Immature natural killer cell (primary cell): ENCODE results near the gene LSS. TPM values are rescaled to one million over a fixed set of nuclear protein-coding genes. Genes with fewer than 3 reads are reported as not detected.

ENCODE experiments used
- DNase-seq, 3 donors: peaks; one replicate each; pipeline ENCODE4 v3.0.0; 2022; ENCODE audit warnings: mixed read lengths in 1 of 3
- H3K27ac Mint-ChIP-seq, 6 donors: one replicate each; pipeline ENCODE4 v1.8.0; 2020; ENCODE audit warnings: mixed read lengths in 6 of 6, mild to moderate bottlenecking in 5 of 6, inconsistent platforms in 4 of 6, moderate library complexity in 3 of 6
- H3K27me3 Mint-ChIP-seq, 3 donors: one replicate each; pipeline ENCODE4 v1.8.0; 2020 to 2021; ENCODE audit warnings: low read depth in 3 of 3, mild to moderate bottlenecking in 3 of 3, mixed read lengths in 3 of 3, moderate library complexity in 3 of 3, inconsistent platforms in 1 of 3
- H3K36me3 Mint-ChIP-seq, 3 donors: one replicate each; pipeline ENCODE4 v1.8.0; 2020; ENCODE audit warnings: mixed read lengths in 3 of 3, inconsistent platforms in 2 of 3, mild to moderate bottlenecking in 2 of 3
- H3K4me1 Mint-ChIP-seq, 2 donors: one replicate each; pipeline ENCODE4 v1.8.0; 2020; ENCODE audit warnings: inconsistent platforms in 2 of 2, mild to moderate bottlenecking in 2 of 2, mixed read lengths in 2 of 2, moderate library complexity in 1 of 2
- H3K4me3 Mint-ChIP-seq, 5 donors: one replicate each; pipeline ENCODE4 v1.8.0; 2020; ENCODE audit warnings: mild to moderate bottlenecking in 5 of 5, mixed read lengths in 5 of 5, inconsistent platforms in 3 of 5, moderate library complexity in 3 of 5
- H3K9me3 Mint-ChIP-seq, 6 donors: one replicate each; pipeline ENCODE4 v1.8.0; 2020; ENCODE audit warnings: mild to moderate bottlenecking in 6 of 6, mixed read lengths in 6 of 6, inconsistent platforms in 4 of 6, moderate library complexity in 3 of 6
- polyA plus RNA-seq, 3 donors: library from polyadenylated mRNA; unstranded; fragments of 300-500 nt; fragmentation: Illumina TruSeq; gene quantifications; one replicate each; pipeline ENCODE4 v1.2.3, GENCODE V29; 2021

Gene LSS
- polyA plus RNA-seq, 3 donors from 2014 or later: 11.3 to 26.2 (median 13.9) TPM

DNA sequence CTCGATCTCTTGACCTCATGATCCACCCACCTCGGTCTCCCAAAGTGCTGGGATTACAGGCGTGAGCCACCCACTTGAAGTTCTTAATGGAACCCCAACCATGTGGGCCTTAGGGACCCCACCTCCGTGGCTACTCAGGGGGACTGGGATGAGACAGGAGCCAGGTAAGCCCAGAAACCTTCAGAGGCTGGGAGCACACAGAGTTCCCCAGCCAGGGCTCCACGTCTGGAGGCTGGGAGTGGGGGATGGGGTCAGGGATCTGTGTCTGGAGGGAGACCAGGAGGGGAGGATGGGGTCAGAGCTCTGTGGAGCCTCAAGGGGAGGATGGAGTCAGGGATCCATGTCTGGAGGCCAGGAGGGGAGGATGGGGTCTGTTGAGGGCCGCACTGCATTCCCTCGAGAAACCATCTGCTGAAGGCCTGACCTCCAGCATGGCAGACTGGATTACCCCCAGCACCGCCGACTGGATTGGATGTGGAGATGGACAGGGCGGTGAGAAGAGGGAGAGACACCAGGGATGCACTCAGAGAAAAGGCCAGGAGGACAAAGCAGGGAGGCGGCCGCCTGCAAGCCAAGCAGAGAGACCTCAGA, 71.1 kb downstream of the LSS start:
- no peak overlapping the region for H3K4me3 Mint-ChIP-seq
- DNase-seq: no peak
- H3K36me3 Mint-ChIP-seq: no peaks in the 10 kb centered on the region
- no peaks in the 10 kb centered on the region for H3K9me3 Mint-ChIP-seq
- no peaks in the 10 kb centered on the region for H3K4me1 Mint-ChIP-seq
- peaks cover 2 to 27% (median 3%) of the 10 kb centered on the region in 3 donors for H3K27me3 Mint-ChIP-seq
- H3K27ac Mint-ChIP-seq: no peak overlapping the region

DNA sequence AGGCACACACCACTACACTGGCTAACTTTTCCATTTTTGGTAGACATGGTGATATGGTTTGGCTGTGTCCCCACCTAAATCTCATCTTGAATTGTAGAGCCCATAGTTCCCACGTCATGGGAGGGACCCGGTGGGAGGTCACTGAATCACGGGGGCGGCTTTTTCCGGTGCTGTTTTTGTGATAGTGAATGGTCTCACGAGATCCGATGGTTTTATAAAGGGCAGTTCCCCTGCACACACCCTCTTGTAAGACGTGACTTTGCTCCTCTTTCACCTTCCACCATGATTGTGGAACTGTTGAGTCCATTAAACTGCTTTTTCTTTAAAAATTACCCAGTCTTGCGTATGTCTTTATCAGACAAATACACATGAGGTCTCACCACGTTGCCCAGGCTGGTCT, 71.9 kb downstream of the LSS start:
- Mint-ChIP-seq H3K27me3 (peaks cover 2 to 24% (median 3%) of the 10 kb centered on the region in 3 donors), H3K27ac (peak overlapping the region in 1 of 6 donors; percentile 34), H3K4me3 (no peak overlapping the region), H3K36me3 (no peaks in the 10 kb centered on the region), H3K9me3 (no peaks in the 10 kb centered on the region), H3K4me1 (no peaks in the 10 kb centered on the region)
- DNase-seq: no peak

DNA sequence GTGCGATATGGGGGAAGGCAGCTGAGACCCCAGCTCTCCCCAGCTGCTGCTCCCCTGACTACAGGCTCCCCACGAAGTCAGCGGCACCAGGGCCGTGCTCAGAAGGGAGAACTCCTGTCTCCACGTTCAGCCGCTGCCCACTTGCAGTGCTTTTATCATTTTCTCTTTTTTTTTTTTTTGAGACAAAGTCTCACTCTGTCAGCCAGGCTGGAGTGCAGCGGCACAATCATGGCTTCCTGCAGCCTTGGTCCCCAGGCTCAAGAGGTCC, 72.3 kb downstream of the LSS start:
- Mint-ChIP-seq H3K36me3 (no peaks in the 10 kb centered on the region), H3K4me1 (no peaks in the 10 kb centered on the region), H3K27ac (no peak overlapping the region), H3K27me3 (peaks cover 2 to 23% (median 3%) of the 10 kb centered on the region in 3 donors), H3K9me3 (no peaks in the 10 kb centered on the region), H3K4me3 (no peak overlapping the region)
- DNase-seq: no peak

DNA sequence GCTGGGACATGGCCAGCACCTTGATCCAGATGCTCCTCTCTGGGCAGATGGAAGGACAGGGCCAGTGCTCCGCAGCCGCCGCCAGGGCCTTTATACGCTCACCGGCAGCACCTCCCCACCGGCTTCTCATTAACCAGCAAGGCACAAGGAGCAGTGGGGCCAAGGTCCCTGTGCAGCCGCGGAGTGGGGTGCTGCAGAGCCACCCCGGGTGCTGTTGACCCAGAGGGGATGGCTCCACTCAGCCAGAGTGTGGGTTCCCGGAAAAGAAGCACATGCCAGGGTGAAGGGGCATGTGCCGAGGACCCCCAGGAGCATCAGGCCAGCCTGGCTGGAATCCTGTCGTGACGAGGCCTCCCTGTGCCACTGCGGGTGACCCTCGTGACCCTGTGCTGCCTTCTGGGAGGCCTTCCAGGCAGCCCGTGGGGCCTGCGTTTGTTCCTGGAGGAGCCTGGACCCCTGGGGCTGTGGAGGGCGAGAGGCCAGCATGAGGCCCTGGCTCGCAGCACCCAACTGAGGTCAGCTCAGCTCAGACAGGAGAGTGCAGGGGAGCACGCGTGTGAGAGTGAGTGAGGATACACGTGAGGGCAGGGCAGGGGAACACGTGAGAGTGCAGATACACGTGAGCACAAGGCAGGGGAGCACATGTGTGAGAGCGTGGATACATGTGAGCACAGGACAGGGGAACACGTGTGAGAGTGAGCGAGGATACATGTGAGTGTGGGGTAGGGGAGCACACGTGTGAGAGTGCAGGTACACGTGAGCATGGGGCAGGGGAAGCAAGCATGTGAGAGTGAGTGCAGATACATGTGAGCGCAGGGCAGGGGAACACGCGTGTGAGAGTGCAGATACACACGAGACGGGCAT, 72.8 kb downstream of the LSS start, which contains the start of gene FTCD:
Gene FTCD, minus strand, starts transcription at position 66 of the 864 bp plus-strand sequence. Its CDS starts 56 bp downstream, at position 10.
- Mint-ChIP-seq H3K9me3 (no peaks in the 10 kb centered on the region), H3K27me3 (peaks cover 2 to 21% (median 2%) of the 10 kb centered on the region in 3 donors), H3K36me3 (no peaks in the 10 kb centered on the region), H3K4me1 (no peaks in the 10 kb centered on the region), H3K27ac (no peak within 1 kb of the TSS), H3K4me3 (no peak within 1 kb of the TSS)
- DNase-seq: no peak

DNA sequence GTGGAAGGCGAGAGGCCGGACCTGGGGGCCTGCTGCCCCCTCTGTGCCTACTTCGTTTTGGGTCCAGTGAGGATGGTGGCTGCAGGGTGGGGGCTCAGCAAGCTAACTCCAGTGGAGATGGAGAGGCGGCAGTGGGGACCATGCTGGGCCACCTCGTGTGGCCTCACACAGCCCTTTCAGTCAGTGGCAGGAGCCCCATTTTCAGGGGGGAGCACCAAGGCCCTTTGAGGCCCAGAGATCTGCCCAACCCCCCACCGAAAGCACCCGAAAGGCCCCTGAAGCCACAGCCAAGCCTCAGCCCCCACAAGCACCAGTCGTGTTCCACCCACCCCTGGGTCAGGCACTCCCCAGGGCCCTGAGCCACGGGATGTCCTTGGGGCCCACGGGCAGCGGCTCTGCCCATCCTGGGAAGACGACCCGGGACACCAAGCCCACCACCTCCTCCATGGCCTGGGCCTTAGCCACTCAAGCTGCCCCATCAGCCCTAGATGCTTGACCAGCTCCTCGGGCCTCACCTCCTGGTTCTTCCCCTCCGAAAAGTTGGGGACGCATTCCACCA, 73.5 kb downstream of the LSS start:
- Mint-ChIP-seq H3K36me3 (no peaks in the 10 kb centered on the region), H3K9me3 (no peaks in the 10 kb centered on the region), H3K27ac (no peak overlapping the region), H3K27me3 (peaks cover 2 to 14% (median 4%) of the 10 kb centered on the region in 3 donors), H3K4me1 (no peaks in the 10 kb centered on the region), H3K4me3 (no peak overlapping the region)
- DNase-seq: no peak

DNA sequence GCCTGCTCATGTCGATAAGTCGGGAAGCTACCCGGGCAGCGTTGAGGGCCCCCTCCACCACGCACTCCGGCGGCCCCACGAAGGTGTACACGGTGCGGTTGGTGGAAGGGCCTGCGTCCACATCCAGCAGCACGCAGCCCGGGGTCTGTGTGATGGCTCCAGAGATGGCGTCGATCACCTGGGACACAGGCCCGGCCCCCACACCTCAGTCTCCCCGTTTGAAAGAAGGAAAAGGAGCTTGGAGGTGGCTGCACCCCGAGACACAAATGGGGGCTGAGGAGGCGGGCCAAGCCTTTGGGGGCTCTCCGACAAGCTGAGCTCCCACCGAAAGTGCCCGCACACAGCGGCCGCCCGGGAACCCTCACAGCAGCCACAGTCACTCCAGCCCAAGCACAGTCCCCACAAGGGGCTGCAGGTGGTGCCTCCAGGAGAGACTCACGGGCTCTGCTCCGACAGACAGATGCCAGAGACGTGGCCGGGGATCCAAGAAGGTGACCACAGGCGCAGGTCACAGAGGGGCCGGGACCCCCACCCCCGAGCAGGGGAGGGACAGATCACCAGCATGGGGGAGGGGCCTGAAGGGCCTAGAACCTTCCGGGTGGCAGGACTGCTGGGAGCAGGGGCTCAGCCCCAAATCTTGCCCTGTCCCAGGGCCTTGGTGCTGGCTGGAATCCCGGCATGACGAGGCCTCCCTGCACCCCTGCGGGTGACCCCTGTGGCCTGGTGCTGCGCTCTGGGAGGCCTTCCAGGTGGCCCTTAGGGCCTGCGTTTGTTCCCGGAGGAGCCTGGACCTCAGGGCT, 74.2 kb downstream of the LSS start:
- no peak for DNase-seq
- no peaks in the 10 kb centered on the region for H3K36me3 Mint-ChIP-seq
- H3K27ac Mint-ChIP-seq: no peak overlapping the region
- no peaks in the 10 kb centered on the region for H3K9me3 Mint-ChIP-seq
- H3K4me3 Mint-ChIP-seq: no peak overlapping the region
- H3K27me3 Mint-ChIP-seq: peaks cover 2 to 8% (median 4%) of the 10 kb centered on the region in 3 donors
- H3K4me1 Mint-ChIP-seq: no peaks in the 10 kb centered on the region

DNA sequence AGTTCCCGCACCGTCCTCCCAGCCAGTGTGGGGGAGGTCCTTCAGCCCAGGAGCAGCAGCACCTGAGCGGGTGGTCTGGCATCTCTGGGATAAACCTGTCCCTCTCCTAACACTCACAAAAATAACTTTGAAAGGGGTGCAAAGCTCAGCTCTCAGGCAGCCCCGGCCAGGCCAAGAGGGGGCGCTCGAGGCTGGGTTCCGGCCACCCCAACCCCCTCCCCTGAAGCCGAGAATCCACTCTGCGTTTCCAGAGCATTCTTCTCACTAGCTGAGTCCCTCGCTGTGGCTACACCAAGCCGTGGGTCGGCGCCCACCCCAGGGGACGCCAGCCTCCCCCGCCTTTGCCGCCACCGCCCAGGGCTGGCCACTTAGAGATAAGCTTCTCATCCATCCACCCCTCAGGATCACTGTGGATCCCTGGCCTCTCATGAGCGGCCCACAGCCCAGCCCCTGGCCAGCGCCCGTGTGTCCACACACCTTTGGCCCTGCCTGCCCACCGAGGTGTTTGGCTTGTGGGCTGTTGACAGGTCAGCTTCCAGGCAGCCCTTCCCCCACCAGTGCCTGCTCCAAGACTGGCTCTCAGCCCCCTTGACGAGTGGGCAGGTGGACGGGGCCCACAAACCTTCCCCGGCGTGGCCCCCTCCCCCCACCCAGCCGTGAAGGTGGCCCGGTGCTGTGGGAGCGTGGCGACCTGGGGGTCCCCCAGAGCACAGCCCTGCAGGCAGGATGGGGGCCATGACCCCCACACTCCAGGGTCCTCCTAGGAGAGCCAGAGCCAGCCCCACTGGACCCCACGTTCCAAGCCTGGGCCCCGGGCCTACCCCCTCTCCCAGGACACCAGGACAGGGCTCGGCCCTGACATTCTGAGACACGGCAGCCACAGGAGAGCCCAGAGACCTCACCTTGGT, 75.1 kb downstream of the LSS start:
- H3K4me1 Mint-ChIP-seq: no peaks in the 10 kb centered on the region
- H3K9me3 Mint-ChIP-seq: no peaks in the 10 kb centered on the region
- no peak overlapping the region for H3K27ac Mint-ChIP-seq
- H3K27me3 Mint-ChIP-seq: peaks cover 0 to 4% (median 3%) of the 10 kb centered on the region in 3 donors
- DNase-seq: peak; percentile 28 to 34 (median 34)
- no peaks in the 10 kb centered on the region for H3K36me3 Mint-ChIP-seq
- no peak overlapping the region for H3K4me3 Mint-ChIP-seq

DNA sequence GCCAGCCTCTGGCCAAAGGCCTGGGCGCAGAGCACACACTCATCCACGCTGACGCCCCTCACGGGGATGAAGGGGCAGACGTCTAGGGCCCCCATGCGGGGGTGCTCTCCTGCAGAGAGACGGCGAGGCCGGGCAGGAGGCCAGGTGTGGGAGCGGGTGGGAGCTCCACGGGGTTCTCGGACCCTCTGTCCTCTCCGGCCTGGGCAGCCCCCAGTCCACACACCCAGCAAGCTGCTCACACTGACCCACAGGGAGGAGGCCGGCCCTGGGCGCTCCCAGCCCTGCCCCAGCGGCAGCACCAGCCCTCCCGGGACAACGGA, 75.7 kb downstream of the LSS start:
- H3K9me3 Mint-ChIP-seq: no peaks in the 10 kb centered on the region
- no peaks in the 10 kb centered on the region for H3K36me3 Mint-ChIP-seq
- peaks cover 0 to 4% (median 4%) of the 10 kb centered on the region in 3 donors for H3K27me3 Mint-ChIP-seq
- no peak overlapping the region for H3K27ac Mint-ChIP-seq
- DNase-seq: no peak
- H3K4me3 Mint-ChIP-seq: no peak overlapping the region
- H3K4me1 Mint-ChIP-seq: no peaks in the 10 kb centered on the region

DNA sequence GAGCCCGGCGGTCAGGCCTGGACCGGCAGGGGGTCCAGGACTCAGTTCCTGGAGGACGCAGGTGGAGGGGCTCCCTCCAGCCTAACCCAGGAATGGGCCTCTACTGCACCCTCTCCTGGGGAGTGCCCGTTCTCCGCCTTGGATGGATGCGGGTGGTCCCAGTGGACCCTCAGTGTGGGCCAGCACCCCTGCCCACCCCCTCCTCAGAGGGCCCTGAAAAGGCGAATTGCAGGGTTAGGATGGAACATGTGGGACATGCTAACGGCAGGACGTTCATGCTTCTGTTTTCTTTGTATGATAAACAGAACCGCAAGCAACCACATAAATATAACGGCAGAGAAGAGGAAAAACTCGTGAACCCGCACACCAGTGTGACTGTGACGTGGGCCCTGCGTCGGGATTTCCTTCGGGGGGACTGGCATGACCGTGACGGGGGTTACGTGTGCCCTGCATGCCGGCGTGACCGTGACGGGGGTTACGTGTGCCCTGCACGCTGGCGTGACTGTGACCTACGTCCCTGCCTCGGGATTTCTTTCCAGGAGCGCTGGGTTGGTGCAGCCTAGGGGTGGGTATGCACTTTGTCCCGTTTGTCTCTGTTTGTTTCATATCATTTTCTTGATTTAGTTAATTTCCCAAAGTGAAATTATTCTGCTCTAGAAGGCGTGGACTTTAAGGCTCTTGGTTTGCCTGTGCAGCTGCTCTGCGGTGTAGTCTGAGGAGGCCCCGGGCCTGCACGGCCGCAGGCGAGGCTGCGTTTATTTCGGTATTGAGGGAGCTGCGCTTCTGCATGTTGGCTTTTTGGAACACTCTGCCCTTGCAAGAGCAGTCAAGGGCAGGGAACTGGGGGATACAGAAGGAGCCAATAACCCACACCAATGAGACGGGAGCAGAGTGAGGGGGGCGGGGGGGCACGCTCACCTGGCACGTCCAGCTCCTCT, 76.3 kb downstream of the LSS start:
- Mint-ChIP-seq H3K9me3 (no peaks in the 10 kb centered on the region), H3K4me3 (no peak overlapping the region), H3K4me1 (no peaks in the 10 kb centered on the region), H3K27me3 (peaks cover 0 to 4% (median 3%) of the 10 kb centered on the region in 3 donors), H3K36me3 (no peaks in the 10 kb centered on the region), H3K27ac (no peak overlapping the region)
- no peak for DNase-seq

DNA sequence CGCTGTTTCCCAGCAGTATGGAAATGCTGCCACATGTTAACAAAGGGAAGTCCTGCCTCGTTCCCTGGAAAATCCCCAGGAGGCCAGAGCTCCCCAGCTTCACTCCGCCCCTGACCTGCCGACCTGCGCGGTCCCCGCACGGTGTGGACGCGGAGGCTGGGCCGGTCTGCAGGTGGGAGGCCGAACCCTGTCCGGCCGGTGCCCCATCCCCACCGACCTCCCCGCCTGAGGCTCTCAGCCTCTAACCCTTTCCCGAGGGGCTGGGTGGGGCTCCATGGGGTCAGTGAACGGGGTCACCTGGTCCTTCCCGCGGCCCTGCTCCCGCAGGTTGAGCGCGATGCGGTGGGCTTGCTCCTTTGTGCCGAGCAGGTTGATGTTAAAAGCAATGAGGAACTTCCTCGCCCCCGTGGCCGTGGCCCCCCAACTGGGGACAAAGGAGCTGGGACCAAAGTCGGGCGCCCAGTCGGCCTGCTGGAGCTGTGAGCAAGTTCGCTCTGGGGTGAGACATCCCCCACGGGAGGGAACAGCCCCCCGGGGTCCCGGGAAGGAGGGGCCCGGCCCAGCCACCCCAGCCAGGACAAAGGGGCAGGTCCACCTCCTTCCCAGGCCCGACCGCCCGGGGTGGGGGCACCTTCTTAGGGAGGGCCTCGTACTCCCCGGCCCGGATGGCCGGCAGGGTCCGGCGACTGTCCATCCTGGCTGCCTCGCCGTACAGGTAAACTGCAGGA, 77.1 kb downstream of the LSS start:
- peaks cover 0 to 6% (median 2%) of the 10 kb centered on the region in 3 donors for H3K27me3 Mint-ChIP-seq
- H3K9me3 Mint-ChIP-seq: no peaks in the 10 kb centered on the region
- DNase-seq: no peak
- H3K36me3 Mint-ChIP-seq: no peaks in the 10 kb centered on the region
- H3K27ac Mint-ChIP-seq: no peak overlapping the region
- H3K4me3 Mint-ChIP-seq: no peak overlapping the region
- no peaks in the 10 kb centered on the region for H3K4me1 Mint-ChIP-seq

DNA sequence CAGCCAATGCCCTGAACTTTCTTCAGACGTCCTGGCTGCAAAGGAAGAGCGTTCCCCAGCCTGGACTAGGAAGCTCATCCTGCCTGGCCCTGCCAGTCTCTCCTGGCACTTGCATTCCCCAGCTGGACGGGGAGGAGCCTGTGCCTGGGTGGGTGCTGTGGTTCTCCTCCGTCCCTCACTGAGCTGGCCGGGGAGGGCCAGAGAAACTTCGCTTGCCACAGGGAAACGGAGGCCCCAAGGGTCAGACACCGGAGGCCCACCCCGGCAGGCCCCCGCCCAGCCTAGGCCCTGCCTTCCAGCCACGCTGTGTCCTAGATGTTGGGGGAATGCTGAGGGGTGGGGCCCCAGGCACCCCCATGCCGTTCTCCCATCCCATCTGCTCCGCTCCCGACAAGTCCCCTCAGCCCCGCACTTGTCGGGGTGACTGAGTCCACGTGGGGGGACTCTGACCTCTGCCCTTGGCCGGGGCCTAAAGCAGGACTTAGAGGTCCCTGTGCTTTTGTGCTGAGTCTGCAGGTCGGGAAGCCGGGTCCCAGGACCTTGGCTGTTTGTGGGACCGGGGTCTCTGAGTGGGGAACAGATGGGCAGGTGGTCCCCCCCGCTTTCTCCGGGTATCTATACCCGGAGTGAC, 78.0 kb downstream of the LSS start:
- no peaks in the 10 kb centered on the region for H3K9me3 Mint-ChIP-seq
- no peak for DNase-seq

More for the DNA sequence above, 78.0 kb downstream of the LSS start:
- Mint-ChIP-seq H3K36me3 (no peaks in the 10 kb centered on the region), H3K27ac (no peak overlapping the region), H3K27me3 (peaks cover 0 to 6% (median 2%) of the 10 kb centered on the region in 3 donors), H3K4me1 (no peaks in the 10 kb centered on the region), H3K4me3 (no peak overlapping the region)
